ENCODE measurements around the gene VASP.

VASP gene

GRCh38 chr19:45560038-45560437 is 52.8 kb downstream of the VASP start:
- no peak for TF ChIP-seq NFIC (IDR thresholded peaks at IDR 0.05)
- no peak for TF ChIP-seq YY1 (IDR thresholded peaks at IDR 0.05; ENCODE audit: low read depth)
- no peak for TF ChIP-seq EGR1 (IDR thresholded peaks at IDR 0.05)
- no peak for TF ChIP-seq TCF12 (IDR thresholded peaks at IDR 0.05; ENCODE audit: low read depth)
- no peak for TF ChIP-seq USF1 (IDR thresholded peaks at IDR 0.05)
- no peak for TF ChIP-seq EP300 (IDR thresholded peaks at IDR 0.05; ENCODE audit: borderline replicate concordance)

- TF ChIP-seq CREB1 (IDR thresholded peaks at IDR 0.05; ENCODE audit: low read depth) (no peak), RAD21 (IDR thresholded peaks at IDR 0.05; ENCODE audit: low read depth) (no peak), TEAD4 (IDR thresholded peaks at IDR 0.05) (no peak), FOXM1 (IDR thresholded peaks at IDR 0.05; ENCODE audit: borderline replicate concordance, low read depth) (no peak), REST (IDR thresholded peaks at IDR 0.05; ENCODE audit: low read depth) (no peak), ZBTB7A (IDR thresholded peaks at IDR 0.05; ENCODE audit: low read depth) (no peak), EP300 (IDR thresholded peaks at IDR 0.05; ENCODE audit: borderline replicate concordance) (no peak), MAX (IDR thresholded peaks at IDR 0.05) (no peak), TCF12 (IDR thresholded peaks at IDR 0.05; ENCODE audit: low read depth) (no peak), USF1 (IDR thresholded peaks at IDR 0.05) (no peak), NFIC (IDR thresholded peaks at IDR 0.05) (no peak)
Measured at GRCh38 chr19:45560686-45561085, 53.4 kb downstream of the VASP start.

- TF ChIP-seq USF1 (IDR thresholded peaks at IDR 0.05) = no peak
- TF ChIP-seq CREB1 (IDR thresholded peaks at IDR 0.05; ENCODE audit: low read depth) = no peak
- no peak for TF ChIP-seq TAF1 (IDR thresholded peaks at IDR 0.05; ENCODE audit: low read depth)
- no peak for TF ChIP-seq EP300 (IDR thresholded peaks at IDR 0.05; ENCODE audit: borderline replicate concordance)
- TF ChIP-seq FOXM1 (IDR thresholded peaks at IDR 0.05; ENCODE audit: borderline replicate concordance, low read depth) = no peak
- TF ChIP-seq TCF12 (IDR thresholded peaks at IDR 0.05; ENCODE audit: low read depth) = no peak
- TF ChIP-seq ZBTB7A (IDR thresholded peaks at IDR 0.05; ENCODE audit: low read depth) = no peak
- TF ChIP-seq EGR1 (IDR thresholded peaks at IDR 0.05) = no peak
- TF ChIP-seq MAX (IDR thresholded peaks at IDR 0.05) = no peak
- TF ChIP-seq REST (IDR thresholded peaks at IDR 0.05; ENCODE audit: low read depth) = no peak
- TF ChIP-seq NFIC (IDR thresholded peaks at IDR 0.05) = no peak
- no peak for TF ChIP-seq CEBPB (IDR thresholded peaks at IDR 0.05)
- no peak for TF ChIP-seq RAD21 (IDR thresholded peaks at IDR 0.05; ENCODE audit: low read depth)
- no peak for TF ChIP-seq YY1 (IDR thresholded peaks at IDR 0.05; ENCODE audit: low read depth)
- no peak for TF ChIP-seq TEAD4 (IDR thresholded peaks at IDR 0.05)
Measured at GRCh38 chr19:45564131-45564780, 57.0 kb downstream of the VASP start.

GRCh38 chr19:45567609-45568008 is 60.3 kb downstream of the VASP start:
- TF ChIP-seq ZBTB7A (IDR thresholded peaks at IDR 0.05; ENCODE audit: low read depth) (no peak), MAX (IDR thresholded peaks at IDR 0.05) (no peak), CEBPB (IDR thresholded peaks at IDR 0.05) (no peak), TAF1 (IDR thresholded peaks at IDR 0.05; ENCODE audit: low read depth) (no peak), FOXM1 (IDR thresholded peaks at IDR 0.05; ENCODE audit: borderline replicate concordance, low read depth) (no peak), NFIC (IDR thresholded peaks at IDR 0.05) (no peak), USF1 (IDR thresholded peaks at IDR 0.05) (no peak), REST (IDR thresholded peaks at IDR 0.05; ENCODE audit: low read depth) (no peak), RAD21 (IDR thresholded peaks at IDR 0.05; ENCODE audit: low read depth) (no peak), TEAD4 (IDR thresholded peaks at IDR 0.05) (no peak), CREB1 (IDR thresholded peaks at IDR 0.05; ENCODE audit: low read depth) (no peak), EGR1 (IDR thresholded peaks at IDR 0.05) (no peak), EP300 (IDR thresholded peaks at IDR 0.05; ENCODE audit: borderline replicate concordance) (no peak), TCF12 (IDR thresholded peaks at IDR 0.05; ENCODE audit: low read depth) (no peak), YY1 (IDR thresholded peaks at IDR 0.05; ENCODE audit: low read depth) (no peak)
